HL-60 (cell line): Measurements from ENCODE around the gene MTCL3.

Experiments used
- DNase-seq, 2 experiments: peaks; one replicate each; pipeline ENCODE4 v3.0.0-alpha.2; 2010 to 2020; ENCODE audit warnings: low read depth in 1 of 2, low spot score in 1 of 2
- H3K27ac ChIP-seq: fragments of 250-450 bp; sonication (Bioruptor Pico); replicated peaks from 2 replicates; pipeline ENCODE4 v1.5.1; 2020; ENCODE audit warnings: mild to moderate bottlenecking, moderate library complexity
- H3K27me3 ChIP-seq: fragments of 250-450 bp; sonication (Bioruptor Pico); 2 replicates; pipeline ENCODE4 v1.5.1; 2021; ENCODE audit warnings: mild to moderate bottlenecking, moderate library complexity; ENCODE audit not compliant: insufficient read depth, poor library complexity, severe bottlenecking
- H3K4me3 ChIP-seq: replicated peaks from 2 replicates; pipeline ENCODE4 v1.5.1; 2011; ENCODE audit warnings: mild to moderate bottlenecking, control low read depth, low read length; ENCODE audit not compliant: insufficient read depth
- GABPA ChIP-seq: IDR thresholded peaks from 2 replicates; pipeline ENCODE4 v1.6.1; 2012; ENCODE audit warnings: low read depth
- POLR2AphosphoS5 ChIP-seq: IDR thresholded peaks from 2 replicates; pipeline ENCODE4 v1.6.1; 2012; ENCODE audit warnings: low read depth
- SPI1 ChIP-seq: IDR thresholded peaks from 2 replicates; pipeline ENCODE4 v1.6.1; 2012; ENCODE audit warnings: low read depth, mild to moderate bottlenecking, borderline replicate concordance
- TF ChIP-seq, protein P1 (sequence below): IDR thresholded peaks from 2 replicates; pipeline ENCODE4 v1.6.1; 2012; ENCODE audit warnings: low read depth; ENCODE audit not compliant: insufficient replicate concordance
- TF ChIP-seq, protein P2 (sequence below): IDR thresholded peaks from one replicate; pipeline ENCODE4 v1.5.1; 2011; ENCODE audit warnings: low read length, control low read depth, inconsistent platforms; ENCODE audit not compliant: insufficient read depth

Gene MTCL3

GRCh38 chr6:127481628-127482027 is 37.5 kb downstream of the MTCL3 start:
- TF ChIP-seq, protein P1, sequence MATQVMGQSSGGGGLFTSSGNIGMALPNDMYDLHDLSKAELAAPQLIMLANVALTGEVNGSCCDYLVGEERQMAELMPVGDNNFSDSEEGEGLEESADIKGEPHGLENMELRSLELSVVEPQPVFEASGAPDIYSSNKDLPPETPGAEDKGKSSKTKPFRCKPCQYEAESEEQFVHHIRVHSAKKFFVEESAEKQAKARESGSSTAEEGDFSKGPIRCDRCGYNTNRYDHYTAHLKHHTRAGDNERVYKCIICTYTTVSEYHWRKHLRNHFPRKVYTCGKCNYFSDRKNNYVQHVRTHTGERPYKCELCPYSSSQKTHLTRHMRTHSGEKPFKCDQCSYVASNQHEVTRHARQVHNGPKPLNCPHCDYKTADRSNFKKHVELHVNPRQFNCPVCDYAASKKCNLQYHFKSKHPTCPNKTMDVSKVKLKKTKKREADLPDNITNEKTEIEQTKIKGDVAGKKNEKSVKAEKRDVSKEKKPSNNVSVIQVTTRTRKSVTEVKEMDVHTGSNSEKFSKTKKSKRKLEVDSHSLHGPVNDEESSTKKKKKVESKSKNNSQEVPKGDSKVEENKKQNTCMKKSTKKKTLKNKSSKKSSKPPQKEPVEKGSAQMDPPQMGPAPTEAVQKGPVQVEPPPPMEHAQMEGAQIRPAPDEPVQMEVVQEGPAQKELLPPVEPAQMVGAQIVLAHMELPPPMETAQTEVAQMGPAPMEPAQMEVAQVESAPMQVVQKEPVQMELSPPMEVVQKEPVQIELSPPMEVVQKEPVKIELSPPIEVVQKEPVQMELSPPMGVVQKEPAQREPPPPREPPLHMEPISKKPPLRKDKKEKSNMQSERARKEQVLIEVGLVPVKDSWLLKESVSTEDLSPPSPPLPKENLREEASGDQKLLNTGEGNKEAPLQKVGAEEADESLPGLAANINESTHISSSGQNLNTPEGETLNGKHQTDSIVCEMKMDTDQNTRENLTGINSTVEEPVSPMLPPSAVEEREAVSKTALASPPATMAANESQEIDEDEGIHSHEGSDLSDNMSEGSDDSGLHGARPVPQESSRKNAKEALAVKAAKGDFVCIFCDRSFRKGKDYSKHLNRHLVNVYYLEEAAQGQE, result no peak
- no peak for TF ChIP-seq SPI1
- TF ChIP-seq, protein P2, sequence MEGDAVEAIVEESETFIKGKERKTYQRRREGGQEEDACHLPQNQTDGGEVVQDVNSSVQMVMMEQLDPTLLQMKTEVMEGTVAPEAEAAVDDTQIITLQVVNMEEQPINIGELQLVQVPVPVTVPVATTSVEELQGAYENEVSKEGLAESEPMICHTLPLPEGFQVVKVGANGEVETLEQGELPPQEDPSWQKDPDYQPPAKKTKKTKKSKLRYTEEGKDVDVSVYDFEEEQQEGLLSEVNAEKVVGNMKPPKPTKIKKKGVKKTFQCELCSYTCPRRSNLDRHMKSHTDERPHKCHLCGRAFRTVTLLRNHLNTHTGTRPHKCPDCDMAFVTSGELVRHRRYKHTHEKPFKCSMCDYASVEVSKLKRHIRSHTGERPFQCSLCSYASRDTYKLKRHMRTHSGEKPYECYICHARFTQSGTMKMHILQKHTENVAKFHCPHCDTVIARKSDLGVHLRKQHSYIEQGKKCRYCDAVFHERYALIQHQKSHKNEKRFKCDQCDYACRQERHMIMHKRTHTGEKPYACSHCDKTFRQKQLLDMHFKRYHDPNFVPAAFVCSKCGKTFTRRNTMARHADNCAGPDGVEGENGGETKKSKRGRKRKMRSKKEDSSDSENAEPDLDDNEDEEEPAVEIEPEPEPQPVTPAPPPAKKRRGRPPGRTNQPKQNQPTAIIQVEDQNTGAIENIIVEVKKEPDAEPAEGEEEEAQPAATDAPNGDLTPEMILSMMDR, result no peak
- TF ChIP-seq GABPA, result no peak
- TF ChIP-seq POLR2AphosphoS5, result no peak
- Histone ChIP-seq H3K4me3 (no peak overlapping the region), H3K27me3 (no peaks in the 10 kb centered on the region), H3K27ac (no peak overlapping the region)
- no peak for DNase-seq

DNA sequence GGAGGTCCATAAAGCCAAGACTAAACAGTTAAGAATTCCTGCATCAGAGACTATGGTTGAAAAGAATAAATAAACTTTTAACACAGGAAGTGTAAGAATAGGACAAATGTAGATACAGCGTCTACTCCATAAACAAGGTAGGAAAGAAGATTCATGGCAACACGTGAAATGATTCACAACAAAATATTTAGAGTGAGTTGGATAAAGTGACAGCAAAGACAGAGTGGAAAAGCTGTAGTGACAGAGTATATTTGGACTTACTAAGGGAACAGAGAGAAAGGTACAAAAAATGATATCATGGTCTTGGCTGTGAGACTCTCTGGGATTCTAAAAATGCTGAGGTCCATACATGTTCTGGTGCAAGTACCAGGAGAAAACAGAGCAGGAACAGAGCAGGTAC is 38.0 kb downstream of the MTCL3 start:
- TF ChIP-seq, protein P2, result no peak
- TF ChIP-seq SPI1 (no peak), GABPA (no peak)
- no peak overlapping the region for H3K4me3 ChIP-seq
- H3K27me3 ChIP-seq, result no peaks in the 10 kb centered on the region
- H3K27ac ChIP-seq, result no peak overlapping the region
- no peak for DNase-seq

GRCh38 chr6:127477658-127478057 is 41.5 kb downstream of the MTCL3 start:
- TF ChIP-seq POLR2AphosphoS5 (no peak), SPI1 (no peak), GABPA (no peak)
- TF ChIP-seq, protein P2, result no peak
- TF ChIP-seq, protein P1, result no peak
- no peak overlapping the region for H3K27ac ChIP-seq
- H3K27me3 ChIP-seq, result no peaks in the 10 kb centered on the region
- DNase-seq, result no peak
- no peak overlapping the region for H3K4me3 ChIP-seq

GRCh38 chr6:127475823-127476176 is 43.3 kb downstream of the MTCL3 start:
- no peak for DNase-seq
- H3K27me3 ChIP-seq, result no peaks in the 10 kb centered on the region
- H3K27ac ChIP-seq, result no peak overlapping the region
- no peak overlapping the region for H3K4me3 ChIP-seq
- TF ChIP-seq SPI1, result no peak
- TF ChIP-seq, protein P2, result no peak
- no peak for TF ChIP-seq GABPA
- no peak for TF ChIP-seq POLR2AphosphoS5
- TF ChIP-seq, protein P1, result no peak
